ENCODE results near the gene OTP. TPM values are rescaled to one million over a fixed set of nuclear protein-coding genes. Genes with fewer than 3 reads are reported as not detected.
A peak's percentile ranks its signal among the peaks of the same experiment; 100 is the strongest.

OTP gene
- total and polyA plus RNA-seq, 10 of the 15 experiments (the other 5 are each of a cell fraction or from before 2014, with no cell fraction given): 0.31 to 8.8 (median 2.4) TPM

GRCh38 chr5:77662635-77663034 is 24.1 kb upstream of the OTP start (continued):
- no peak for TF ChIP-seq ZNF592 (IDR thresholded peaks at IDR 0.05)
- peak; percentile 61; the same call in 1 of the 2 replicates for TF ChIP-seq RUNX3 (IDR thresholded peaks at IDR 0.05; ENCODE audit: low read length)
- TF ChIP-seq MEF2A (IDR thresholded peaks at IDR 0.05; ENCODE audit: insufficient read depth, low read depth, low read length): 0 out of 2 replicates have a peak, but pooled peaks have one; percentile 63
- peak; percentile 45 for TF ChIP-seq MEF2B (IDR thresholded peaks at IDR 0.05; ENCODE audit: partially characterized antibody, poor library complexity, severe bottlenecking)
- TF ChIP-seq BCL11A (IDR thresholded peaks at IDR 0.05; ENCODE audit: low read depth, low read length): peak; percentile 82
- TF ChIP-seq PAX8 (IDR thresholded peaks at IDR 0.05): no peak
- TF ChIP-seq MTA2 (IDR thresholded peaks at IDR 0.05; ENCODE audit: low read depth): peak; percentile 96
- no peak for TF ChIP-seq MYB (IDR thresholded peaks at IDR 0.05; ENCODE audit: borderline replicate concordance, low read depth, low read length)
- TF ChIP-seq ATF2 (IDR thresholded peaks at IDR 0.05; ENCODE audit: low read length): peak; percentile 87
- TF ChIP-seq TCF7 (IDR thresholded peaks at IDR 0.05; ENCODE audit: borderline replicate concordance): 0 out of 2 replicates have a peak, but pooled peaks have one; percentile 56
- TF ChIP-seq ZNF384 (IDR thresholded peaks at IDR 0.05; ENCODE audit: borderline replicate concordance, low read depth, low read length): peak; percentile 87
- peak; percentile 35 for TF ChIP-seq SKIL (IDR thresholded peaks at IDR 0.05; ENCODE audit: low read depth, poor library complexity, severe bottlenecking)
- TF ChIP-seq BCL3 (IDR thresholded peaks at IDR 0.05; ENCODE audit: borderline replicate concordance, insufficient read depth, low read depth, low read length, poor library complexity, severe bottlenecking): peak; percentile 67
- TF ChIP-seq DPF2 (IDR thresholded peaks at IDR 0.05): peak; percentile 92
- TF ChIP-seq ZBTB33 (IDR thresholded peaks at IDR 0.05): no peak
- peak; percentile 97 for TF ChIP-seq NFIC (IDR thresholded peaks at IDR 0.05; ENCODE audit: low read depth, low read length)
- 0 out of 2 replicates have a peak, but pooled peaks have one; percentile 64 for TF ChIP-seq NR2F1 (conservative IDR thresholded peaks at IDR 0.05)
- no peak for TF ChIP-seq NFYB (IDR thresholded peaks at IDR 0.05; ENCODE audit: insufficient read depth, low read depth, low read length)
- no peak for TF ChIP-seq ASH2L (IDR thresholded peaks at IDR 0.05; ENCODE audit: borderline replicate concordance, low read depth)
